Transverse colon (tissue), 4 donors: ENCODE data around the gene CACNA1A.

Experiments
- CTCF ChIP-seq, 5 experiments: fragments of 200-600 bp in 3 of 5; fragments of 450-650 bp in 2 of 5; sonication (generic) in 3 of 5; IDR thresholded peaks; 1 replicate in 2 of 5; 2 replicates in 3 of 5; pipeline ENCODE4 v1.5.1; 2016 to 2017; ENCODE audit warnings: antibody characterized with exemption in 5 of 5, inconsistent platforms in 3 of 5, mild to moderate bottlenecking in 2 of 5, moderate library complexity in 1 of 5
- EP300 ChIP-seq: sonication (generic); formaldehyde crosslinking; IDR thresholded peaks from one replicate; pipeline ENCODE4 v1.6.1; 2017; ENCODE audit warnings: antibody characterized with exemption, low read depth
- POLR2A ChIP-seq: fragments of 450-650 bp; IDR thresholded peaks from one replicate; pipeline ENCODE4 v1.6.1; 2016; ENCODE audit warnings: antibody characterized with exemption, mild to moderate bottlenecking, moderate library complexity
- POLR2AphosphoS5 ChIP-seq, 3 donors: sonication (generic); formaldehyde crosslinking; IDR thresholded peaks; one replicate each; pipeline ENCODE4 v1.6.1; 2016; ENCODE audit warnings: antibody characterized with exemption in 3 of 3

GRCh38 chr19:13302526-13303270 is 203.6 kb downstream of the CACNA1A start:
- TF ChIP-seq EP300 (no peak), CTCF (IDR thresholded peaks at IDR 0.05) (no peak), POLR2AphosphoS5 (IDR thresholded peaks at IDR 0.05) (no peak), POLR2A (no peak)
